22Rv1 (cell line): ENCODE measurements around the gene HSP90AA1.

Source experiments
- ZFX ChIP-seq: fragments of 450-650 bp; IDR thresholded peaks from 2 replicates; pipeline ENCODE4 v1.6.1; 2017; ENCODE audit warnings: antibody characterized with exemption, borderline replicate concordance
- TF ChIP-seq, protein P1 (sequence below): fragments of 450-650 bp; IDR thresholded peaks from 2 replicates; pipeline ENCODE4 v1.5.1; 2017; ENCODE audit warnings: mild to moderate bottlenecking

GRCh38 chr14:102056694-102057442 is 30.0 kb downstream of the HSP90AA1 start:
- TF ChIP-seq, protein P1, sequence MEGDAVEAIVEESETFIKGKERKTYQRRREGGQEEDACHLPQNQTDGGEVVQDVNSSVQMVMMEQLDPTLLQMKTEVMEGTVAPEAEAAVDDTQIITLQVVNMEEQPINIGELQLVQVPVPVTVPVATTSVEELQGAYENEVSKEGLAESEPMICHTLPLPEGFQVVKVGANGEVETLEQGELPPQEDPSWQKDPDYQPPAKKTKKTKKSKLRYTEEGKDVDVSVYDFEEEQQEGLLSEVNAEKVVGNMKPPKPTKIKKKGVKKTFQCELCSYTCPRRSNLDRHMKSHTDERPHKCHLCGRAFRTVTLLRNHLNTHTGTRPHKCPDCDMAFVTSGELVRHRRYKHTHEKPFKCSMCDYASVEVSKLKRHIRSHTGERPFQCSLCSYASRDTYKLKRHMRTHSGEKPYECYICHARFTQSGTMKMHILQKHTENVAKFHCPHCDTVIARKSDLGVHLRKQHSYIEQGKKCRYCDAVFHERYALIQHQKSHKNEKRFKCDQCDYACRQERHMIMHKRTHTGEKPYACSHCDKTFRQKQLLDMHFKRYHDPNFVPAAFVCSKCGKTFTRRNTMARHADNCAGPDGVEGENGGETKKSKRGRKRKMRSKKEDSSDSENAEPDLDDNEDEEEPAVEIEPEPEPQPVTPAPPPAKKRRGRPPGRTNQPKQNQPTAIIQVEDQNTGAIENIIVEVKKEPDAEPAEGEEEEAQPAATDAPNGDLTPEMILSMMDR = no peak
- no peak for TF ChIP-seq ZFX
